B cell (primary cell): Measurements from ENCODE around the gene PBX1.

Experiments used
- EZH2 ChIP-seq: IDR thresholded peaks from 2 replicates; pipeline ENCODE4 v1.6.1; 2012; ENCODE audit warnings: borderline replicate concordance, low read depth, mild to moderate bottlenecking, moderate library complexity, low read length; ENCODE audit not compliant: insufficient read depth, poor library complexity, severe bottlenecking
- TF ChIP-seq, protein P1 (sequence below): fragments of 200-600 bp; IDR thresholded peaks from one replicate; pipeline ENCODE4 v1.8.0; 2022; ENCODE audit warnings: antibody characterized with exemption, mild to moderate bottlenecking

DNA sequence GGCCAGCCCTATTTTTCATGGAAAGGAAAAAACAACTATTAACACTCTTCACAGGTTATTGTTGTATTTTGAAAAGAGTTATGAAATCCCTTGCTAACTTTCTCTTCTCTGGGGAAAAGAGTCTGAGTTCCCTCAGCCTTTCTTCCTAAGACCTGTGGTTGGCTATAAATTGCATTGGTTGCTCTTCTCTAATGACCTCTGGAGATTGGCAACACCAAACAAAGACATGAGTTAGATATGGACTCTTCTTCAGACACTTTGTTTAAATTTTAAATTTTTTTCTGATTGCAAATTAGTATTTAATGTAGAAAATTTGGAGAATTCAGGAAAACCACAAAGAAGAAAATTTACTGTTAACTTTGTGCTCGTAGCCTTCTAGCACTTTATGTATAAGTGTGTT, 275.7 kb downstream of the PBX1 start:
- TF ChIP-seq, protein P1, sequence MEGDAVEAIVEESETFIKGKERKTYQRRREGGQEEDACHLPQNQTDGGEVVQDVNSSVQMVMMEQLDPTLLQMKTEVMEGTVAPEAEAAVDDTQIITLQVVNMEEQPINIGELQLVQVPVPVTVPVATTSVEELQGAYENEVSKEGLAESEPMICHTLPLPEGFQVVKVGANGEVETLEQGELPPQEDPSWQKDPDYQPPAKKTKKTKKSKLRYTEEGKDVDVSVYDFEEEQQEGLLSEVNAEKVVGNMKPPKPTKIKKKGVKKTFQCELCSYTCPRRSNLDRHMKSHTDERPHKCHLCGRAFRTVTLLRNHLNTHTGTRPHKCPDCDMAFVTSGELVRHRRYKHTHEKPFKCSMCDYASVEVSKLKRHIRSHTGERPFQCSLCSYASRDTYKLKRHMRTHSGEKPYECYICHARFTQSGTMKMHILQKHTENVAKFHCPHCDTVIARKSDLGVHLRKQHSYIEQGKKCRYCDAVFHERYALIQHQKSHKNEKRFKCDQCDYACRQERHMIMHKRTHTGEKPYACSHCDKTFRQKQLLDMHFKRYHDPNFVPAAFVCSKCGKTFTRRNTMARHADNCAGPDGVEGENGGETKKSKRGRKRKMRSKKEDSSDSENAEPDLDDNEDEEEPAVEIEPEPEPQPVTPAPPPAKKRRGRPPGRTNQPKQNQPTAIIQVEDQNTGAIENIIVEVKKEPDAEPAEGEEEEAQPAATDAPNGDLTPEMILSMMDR = no peak
- TF ChIP-seq EZH2 = no peak
